Measurements from ENCODE around the gene INTS1.

INTS1 gene

GRCh38 chr7:1486571-1486970, 17.6 kb downstream of the INTS1 start:
- no peak for DNase-seq (ENCODE audit: low read depth)

- no peak for DNase-seq (ENCODE audit: low read depth)
These were observed 19.0 kb downstream of the INTS1 start for GRCh38 chr7:1485156-1485555.

GRCh38 chr7:1484569-1484968, 19.6 kb downstream of the INTS1 start:
- no peak for DNase-seq (ENCODE audit: low read depth)

GRCh38 chr7:1483536-1484505, 20.4 kb downstream of the INTS1 start:
- no peak for DNase-seq (ENCODE audit: low read depth)

- DNase-seq (ENCODE audit: low read depth), result no peak
These were observed 21.1 kb downstream of the INTS1 start for GRCh38 chr7:1483079-1483478.

GRCh38 chr7:1481300-1481699, 22.9 kb downstream of the INTS1 start:
- no peak for DNase-seq (ENCODE audit: low read depth)

GRCh38 chr7:1480670-1481069, 23.5 kb downstream of the INTS1 start:
- no peak for DNase-seq (ENCODE audit: low read depth)

GRCh38 chr7:1479287-1479686, 24.9 kb downstream of the INTS1 start:
- no peak for DNase-seq (ENCODE audit: low read depth)

- DNase-seq (ENCODE audit: low read depth), result no peak
These were observed 25.7 kb downstream of the INTS1 start for GRCh38 chr7:1478480-1478879.

GRCh38 chr7:1476859-1477258, 27.3 kb downstream of the INTS1 start:
- no peak for DNase-seq (ENCODE audit: low read depth)

- DNase-seq (ENCODE audit: low read depth), result no peak
These were observed 28.2 kb downstream of the INTS1 start for GRCh38 chr7:1475991-1476390.

GRCh38 chr7:1475393-1475792, 28.8 kb downstream of the INTS1 start:
- no peak for DNase-seq (ENCODE audit: low read depth)

GRCh38 chr7:1474736-1475135, 29.5 kb downstream of the INTS1 start:
- DNase-seq (ENCODE audit: low read depth), result no peak

- DNase-seq (ENCODE audit: low read depth), result peak; percentile 81
These were observed 30.2 kb downstream of the INTS1 start for GRCh38 chr7:1473864-1474512.

GRCh38 chr7:1470901-1471300, 33.3 kb downstream of the INTS1 start:
- no peak for DNase-seq (ENCODE audit: low read depth)

- DNase-seq (ENCODE audit: low read depth), result no peak
These were observed 35.4 kb downstream of the INTS1 start for GRCh38 chr7:1468643-1469298.

- no peak for DNase-seq (ENCODE audit: low read depth)
These were observed 36.0 kb downstream of the INTS1 start for GRCh38 chr7:1468203-1468602.

GRCh38 chr7:1466524-1467271, 37.5 kb downstream of the INTS1 start:
- peak; percentile 63 for DNase-seq (ENCODE audit: low read depth)

GRCh38 chr7:1464694-1465093, 39.5 kb downstream of the INTS1 start:
- DNase-seq (ENCODE audit: low read depth), result no peak

- DNase-seq (ENCODE audit: low read depth), result no peak
These were observed 40.4 kb downstream of the INTS1 start for GRCh38 chr7:1463676-1464223.

GRCh38 chr7:1461646-1462375, 42.4 kb downstream of the INTS1 start:
- no peak for DNase-seq (ENCODE audit: low read depth)

Measured in iris pigment epithelial cell (primary cell).